Trophoblast cell (in vitro differentiated cells and primary cell): ENCODE measurements around the gene PORCN.

Source experiments
- DNase-seq, 2 donors: peaks; one replicate each; pipeline ENCODE4 v3.0.0-alpha.2; 2016
- H2AFZ ChIP-seq: 2 replicates; pipeline ENCODE4 v1.6.1; 2013; ENCODE audit warnings: low read length, moderate library complexity, mild to moderate bottlenecking; ENCODE audit not compliant: insufficient read depth, poor library complexity
- H2AK5ac ChIP-seq: 2 replicates; pipeline ENCODE4 v1.6.1; 2013; ENCODE audit warnings: mild to moderate bottlenecking, low read length
- H2BK120ac ChIP-seq: 2 replicates; pipeline ENCODE4 v1.6.1; 2013; ENCODE audit warnings: low read length, mild to moderate bottlenecking, moderate library complexity; ENCODE audit not compliant: insufficient read depth, poor library complexity
- H2BK12ac ChIP-seq: 2 replicates; pipeline ENCODE4 v1.6.1; 2013; ENCODE audit warnings: mild to moderate bottlenecking, low read length, moderate library complexity
- H2BK5ac ChIP-seq: 2 replicates; pipeline ENCODE4 v1.6.1; 2013; ENCODE audit warnings: low read length, low read depth, moderate library complexity, mild to moderate bottlenecking; ENCODE audit not compliant: poor library complexity
- H3K14ac ChIP-seq: 2 replicates; pipeline ENCODE4 v1.6.1; 2013; ENCODE audit warnings: mild to moderate bottlenecking, low read length
- H3K18ac ChIP-seq: 2 replicates; pipeline ENCODE4 v1.6.1; 2013; ENCODE audit warnings: mild to moderate bottlenecking, low read length
- H3K23ac ChIP-seq: 2 replicates; pipeline ENCODE4 v1.6.1; 2013; ENCODE audit warnings: low read length
- H3K27ac ChIP-seq: 2 replicates; pipeline ENCODE4 v1.5.1; 2013; ENCODE audit warnings: low read depth, mild to moderate bottlenecking, inconsistent platforms, low read length, moderate library complexity
- H3K27me3 ChIP-seq: 2 replicates; pipeline ENCODE4 v1.6.1; 2013; ENCODE audit warnings: inconsistent platforms, mild to moderate bottlenecking, low read length, moderate library complexity; ENCODE audit not compliant: insufficient read depth
- H3K36me3 ChIP-seq, 2 experiments: 1 replicate in 1 of 2; 2 replicates in 1 of 2; pipeline ENCODE4 v1.6.1; 2013; ENCODE audit warnings: low read length in 2 of 2, mild to moderate bottlenecking in 2 of 2, moderate library complexity in 1 of 2; ENCODE audit not compliant: insufficient read depth in 2 of 2, control insufficient read depth in 1 of 2
- H3K4ac ChIP-seq: 2 replicates; pipeline ENCODE4 v1.6.1; 2013; ENCODE audit warnings: low read depth, mild to moderate bottlenecking, low read length, moderate library complexity
- H3K4me1 ChIP-seq, 2 experiments: 1 replicate in 1 of 2; 2 replicates in 1 of 2; pipeline ENCODE4 v1.6.1; 2013; ENCODE audit warnings: low read length in 2 of 2, mild to moderate bottlenecking in 2 of 2, moderate library complexity in 1 of 2; ENCODE audit not compliant: insufficient read depth in 2 of 2, control insufficient read depth in 1 of 2
- H3K4me2 ChIP-seq: 2 replicates; pipeline ENCODE4 v1.6.1; 2013; ENCODE audit warnings: inconsistent platforms, mild to moderate bottlenecking, low read length, moderate library complexity
- H3K4me3 ChIP-seq: 2 replicates; pipeline ENCODE4 v1.5.1; 2013; ENCODE audit warnings: mild to moderate bottlenecking, low read depth, low read length, inconsistent platforms
- H3K79me1 ChIP-seq: one replicate; pipeline ENCODE4 v1.6.1; 2013; ENCODE audit warnings: low read length
- H3K79me2 ChIP-seq: 2 replicates; pipeline ENCODE4 v1.6.1; 2013; ENCODE audit warnings: low read length, mild to moderate bottlenecking; ENCODE audit not compliant: control insufficient read depth, insufficient read depth, poor library complexity
- H3K9ac ChIP-seq: 2 replicates; pipeline ENCODE4 v1.6.1; 2013; ENCODE audit warnings: mild to moderate bottlenecking, low read length
- H3K9me3 ChIP-seq: 2 replicates; pipeline ENCODE4 v1.6.1; 2013; ENCODE audit warnings: low read depth, mild to moderate bottlenecking, control low read depth, inconsistent platforms, low read length; ENCODE audit not compliant: insufficient read depth
- H4K12ac ChIP-seq: 2 replicates; pipeline ENCODE4 v1.6.1; 2013; ENCODE audit warnings: low read depth, mild to moderate bottlenecking, low read length, moderate library complexity
- H4K8ac ChIP-seq: 2 replicates; pipeline ENCODE4 v1.6.1; 2013; ENCODE audit warnings: low read depth, mild to moderate bottlenecking, low read length, moderate library complexity
- H4K91ac ChIP-seq: one replicate; pipeline ENCODE4 v1.6.1; 2013; ENCODE audit warnings: low read depth, mild to moderate bottlenecking, low read length, moderate library complexity
- WGBS: extraction: QIAGEN DNeasy Blood & Tissue Kit; methylation state at CpG from one replicate; pipeline ENCODE4 v1.1.7; 2013; ENCODE audit warnings: missing lambda C conversion rate; ENCODE audit not compliant: insufficient read length, insufficient coverage; ENCODE audit errors: extremely low coverage; 5-methylcytosine and 5-hydroxymethylcytosine counted together

PORCN gene

GRCh38 chrX:48468247-48468671 lies 40.5 kb upstream of the PORCN start:
- Histone ChIP-seq H3K4ac (no peak overlapping the region), H3K18ac (no peak overlapping the region), H3K9me3 (no peaks in the 10 kb centered on the region), H4K8ac (no peak overlapping the region), H4K12ac (no peak overlapping the region), H3K4me2 (peak overlapping the region; percentile 39), H2BK5ac (no peak overlapping the region), H3K4me3 (no peak overlapping the region), H3K14ac (no peak overlapping the region), H4K91ac (no peak overlapping the region), H2AFZ (no peak overlapping the region), H3K36me3 (no peaks in the 10 kb centered on the region), H2BK120ac (no peak overlapping the region), H3K79me2 (no peaks in the 10 kb centered on the region), H3K79me1 (no peaks in the 10 kb centered on the region), H2AK5ac (no peak overlapping the region), H3K4me1 (peaks cover 8 to 23% of the 10 kb centered on the region in 2 experiments), H3K9ac (no peak overlapping the region), H3K27ac (no peak overlapping the region), H3K27me3 (no peaks in the 10 kb centered on the region), H3K23ac (no peak overlapping the region), H2BK12ac (no peak overlapping the region)
- no peak for DNase-seq
- no CpG with 5 or more reads among the region's 18 CpGs for WGBS

- no peak overlapping the region for H3K27ac ChIP-seq
- no peak overlapping the region for H3K9ac ChIP-seq
- no peak overlapping the region for H3K14ac ChIP-seq
- H2AFZ ChIP-seq: no peak overlapping the region
- no peaks in the 10 kb centered on the region for H3K9me3 ChIP-seq
- H3K23ac ChIP-seq: no peak overlapping the region
- DNase-seq: no peak
- peak overlapping the region; percentile 30 for H2BK12ac ChIP-seq
- peaks cover 8 to 27% of the 10 kb centered on the region in 2 experiments for H3K4me1 ChIP-seq
- H2BK5ac ChIP-seq: no peak overlapping the region
- H3K79me2 ChIP-seq: no peaks in the 10 kb centered on the region
- no peaks in the 10 kb centered on the region for H3K27me3 ChIP-seq
- H2AK5ac ChIP-seq: no peak overlapping the region
- no peak overlapping the region for H4K8ac ChIP-seq
- H3K36me3 ChIP-seq: no peaks in the 10 kb centered on the region
- H3K4me2 ChIP-seq: peak overlapping the region; percentile 39
- H3K4ac ChIP-seq: no peak overlapping the region
- no CpG with 5 or more reads among the region's 23 CpGs for WGBS
- H2BK120ac ChIP-seq: no peak overlapping the region
- H3K4me3 ChIP-seq: no peak overlapping the region
- no peak overlapping the region for H4K91ac ChIP-seq
- H4K12ac ChIP-seq: no peak overlapping the region
- H3K79me1 ChIP-seq: no peaks in the 10 kb centered on the region
- no peak overlapping the region for H3K18ac ChIP-seq
Observed at GRCh38 chrX:48468693-48469691, 39.8 kb upstream of the PORCN start.

GRCh38 chrX:48470110-48470832 lies 38.5 kb upstream of the PORCN start, which contains the start of gene SLC38A5:
Gene SLC38A5, minus strand, starts transcription at chrX:48470260. Its CDS starts 2,336 bp downstream, at chrX:48467924.
- Histone ChIP-seq H3K36me3 (no peaks in the 10 kb centered on the region), H2AK5ac (peak within 1 kb of the TSS; percentile 53), H3K18ac (no peak within 1 kb of the TSS), H3K27ac (peak within 1 kb of the TSS; percentile 39), H3K4me3 (no peak within 1 kb of the TSS), H4K12ac (no peak within 1 kb of the TSS), H2AFZ (no peak within 1 kb of the TSS), H3K79me1 (no peaks in the 10 kb centered on the region), H3K4me2 (no peak within 1 kb of the TSS), H4K8ac (no peak within 1 kb of the TSS), H3K4me1 (peaks cover 8 to 26% of the 10 kb centered on the region in 2 experiments), H3K4ac (no peak within 1 kb of the TSS), H4K91ac (peak within 1 kb of the TSS; percentile 57), H2BK5ac (no peak within 1 kb of the TSS), H2BK120ac (peak within 1 kb of the TSS; percentile 46), H3K79me2 (no peaks in the 10 kb centered on the region), H3K9me3 (no peaks in the 10 kb centered on the region), H3K14ac (peak within 1 kb of the TSS; percentile 7), H2BK12ac (peak within 1 kb of the TSS; percentile 68), H3K27me3 (no peaks in the 10 kb centered on the region), H3K23ac (no peak within 1 kb of the TSS), H3K9ac (no peak within 1 kb of the TSS)
- no CpG with 5 or more reads among the region's 18 CpGs for WGBS
- no peak for DNase-seq

GRCh38 chrX:48470833-48471118 lies 38.0 kb upstream of the PORCN start:
- H3K14ac ChIP-seq: peak overlapping the region; percentile 7
- no peak for DNase-seq
- H3K79me1 ChIP-seq: peaks cover 2% of the 10 kb centered on the region
- H3K4ac ChIP-seq: no peak overlapping the region
- H3K4me2 ChIP-seq: no peak overlapping the region
- H3K79me2 ChIP-seq: peaks cover 1% of the 10 kb centered on the region
- peaks cover 8 to 23% of the 10 kb centered on the region in 2 experiments for H3K4me1 ChIP-seq
- H3K4me3 ChIP-seq: no peak overlapping the region
- H2AFZ ChIP-seq: no peak overlapping the region
- no CpG with 5 or more reads among the region's 9 CpGs for WGBS
- peak overlapping the region; percentile 53 for H2AK5ac ChIP-seq
- no peaks in the 10 kb centered on the region for H3K9me3 ChIP-seq
- H3K36me3 ChIP-seq: no peaks in the 10 kb centered on the region
- H3K23ac ChIP-seq: no peak overlapping the region
- H3K18ac ChIP-seq: no peak overlapping the region
- no peak overlapping the region for H2BK5ac ChIP-seq
- H3K27ac ChIP-seq: no peak overlapping the region
- no peak overlapping the region for H3K9ac ChIP-seq
- peak overlapping the region; percentile 46 for H2BK120ac ChIP-seq
- H2BK12ac ChIP-seq: peak overlapping the region; percentile 68
- H4K12ac ChIP-seq: no peak overlapping the region
- peak overlapping the region; percentile 57 for H4K91ac ChIP-seq
- H3K27me3 ChIP-seq: no peaks in the 10 kb centered on the region
- no peak overlapping the region for H4K8ac ChIP-seq
